Glutamatergic neuron (in vitro differentiated cells): Measurements from ENCODE around the gene DPF3. TPM values are rescaled to one million over a fixed set of nuclear protein-coding genes. Genes with fewer than 3 reads are reported as not detected.
"Not testable (repeated sequence)": the region's sequence is repeated elsewhere in the genome, so short reads cannot be mapped to it uniquely, and the experiment has no call there.

ENCODE experiments used
- DNase-seq: peaks from one replicate; pipeline ENCODE4 v3.0.0; 2022
- H3K27ac Mint-ChIP-seq: one replicate; pipeline ENCODE4 v1.8.0; 2020; ENCODE audit warnings: mild to moderate bottlenecking, mixed read lengths, inconsistent platforms; ENCODE audit not compliant: unreplicated experiment
- H3K27me3 Mint-ChIP-seq: one replicate; pipeline ENCODE4 v1.8.0; 2020; ENCODE audit warnings: mild to moderate bottlenecking, moderate library complexity, mixed read lengths, inconsistent platforms; ENCODE audit not compliant: unreplicated experiment
- H3K36me3 Mint-ChIP-seq: one replicate; pipeline ENCODE4 v1.8.0; 2020; ENCODE audit warnings: mild to moderate bottlenecking, mixed read lengths, inconsistent platforms; ENCODE audit not compliant: unreplicated experiment
- H3K4me1 Mint-ChIP-seq: one replicate; pipeline ENCODE4 v1.8.0; 2020; ENCODE audit warnings: mild to moderate bottlenecking, low read depth, mixed read lengths, inconsistent platforms; ENCODE audit not compliant: unreplicated experiment
- H3K4me3 Mint-ChIP-seq: one replicate; pipeline ENCODE4 v1.8.0; 2020; ENCODE audit warnings: mild to moderate bottlenecking, mixed read lengths, inconsistent platforms; ENCODE audit not compliant: unreplicated experiment
- H3K9me3 Mint-ChIP-seq: one replicate; pipeline ENCODE4 v1.8.0; 2020; ENCODE audit warnings: mild to moderate bottlenecking, moderate library complexity, mixed read lengths, inconsistent platforms; ENCODE audit not compliant: unreplicated experiment
- CTCF ChIP-seq: fragments of 200-600 bp; sonication (generic); IDR thresholded peaks from one replicate; pipeline ENCODE4 v1.5.0; 2021; ENCODE audit not compliant: partially characterized antibody, unreplicated experiment
- total RNA-seq: library from RNA; stranded (reverse); fragmentation: NEBNext Ultra II Directional; extraction: Animal tissue kit (Norgen Biotek cat#: 25700); gene quantifications from one replicate; pipeline ENCODE4 v1.2.1, GENCODE V29; 2021; ENCODE audit not compliant: unreplicated experiment

Gene DPF3
- total RNA-seq, 1 donor from 2014 or later = 13.7 TPM

GRCh38 chr14:72754949-72755348 is 139.0 kb downstream of the DPF3 start:
- TF ChIP-seq CTCF = no peak
- Mint-ChIP-seq H3K4me3 (no peak overlapping the region), H3K36me3 (peaks cover 20% of the 10 kb centered on the region), H3K4me1 (peaks cover 3% of the 10 kb centered on the region), H3K9me3 (peaks cover 17% of the 10 kb centered on the region), H3K27me3 (no peaks in the 10 kb centered on the region), H3K27ac (no peak overlapping the region)
- DNase-seq = no peak

- H3K27ac Mint-ChIP-seq = no peak overlapping the region
- H3K27me3 Mint-ChIP-seq = no peaks in the 10 kb centered on the region
- H3K36me3 Mint-ChIP-seq = peaks cover 15% of the 10 kb centered on the region
- H3K4me3 Mint-ChIP-seq = no peak overlapping the region
- no peak for TF ChIP-seq CTCF
- H3K9me3 Mint-ChIP-seq = peaks cover 13% of the 10 kb centered on the region
- no peak for DNase-seq
- H3K4me1 Mint-ChIP-seq = peaks cover 3% of the 10 kb centered on the region
These were observed 140.0 kb downstream of the DPF3 start for GRCh38 chr14:72753879-72754400.

- DNase-seq = no peak
- H3K4me1 Mint-ChIP-seq = peaks cover 3% of the 10 kb centered on the region
- H3K36me3 Mint-ChIP-seq = peaks cover 11% of the 10 kb centered on the region
- H3K27ac Mint-ChIP-seq = no peak overlapping the region
- no peaks in the 10 kb centered on the region for H3K27me3 Mint-ChIP-seq
- TF ChIP-seq CTCF = no peak
- H3K4me3 Mint-ChIP-seq = no peak overlapping the region
- H3K9me3 Mint-ChIP-seq = peaks cover 9% of the 10 kb centered on the region
These were observed 140.7 kb downstream of the DPF3 start for GRCh38 chr14:72753044-72753710.

GRCh38 chr14:72752034-72752412 is 141.9 kb downstream of the DPF3 start:
- Mint-ChIP-seq H3K4me3 (no peak overlapping the region), H3K9me3 (peaks cover 11% of the 10 kb centered on the region), H3K27me3 (no peaks in the 10 kb centered on the region), H3K4me1 (peaks cover 3% of the 10 kb centered on the region), H3K36me3 (peaks cover 16% of the 10 kb centered on the region), H3K27ac (no peak overlapping the region)
- TF ChIP-seq CTCF = no peak
- no peak for DNase-seq

- H3K4me3 Mint-ChIP-seq = no peak overlapping the region
- H3K27me3 Mint-ChIP-seq = no peaks in the 10 kb centered on the region
- DNase-seq = no peak
- no peak for TF ChIP-seq CTCF
- peaks cover 11% of the 10 kb centered on the region for H3K9me3 Mint-ChIP-seq
- no peak overlapping the region for H3K27ac Mint-ChIP-seq
- H3K36me3 Mint-ChIP-seq = peaks cover 16% of the 10 kb centered on the region
- peaks cover 3% of the 10 kb centered on the region for H3K4me1 Mint-ChIP-seq
These were observed 142.4 kb downstream of the DPF3 start for GRCh38 chr14:72751276-72752033.

GRCh38 chr14:72748921-72749320 is 145.0 kb downstream of the DPF3 start:
- DNase-seq, H3K27ac Mint-ChIP-seq, H3K4me3 Mint-ChIP-seq: not testable (repeated sequence)

More at GRCh38 chr14:72748921-72749320, 145.0 kb downstream of the DPF3 start:
- H3K27me3 Mint-ChIP-seq, H3K9me3 Mint-ChIP-seq, H3K4me1 Mint-ChIP-seq: not testable (repeated sequence)
- peaks cover 21% of the 10 kb centered on the region for H3K36me3 Mint-ChIP-seq
